ENCODE measurements around the gene GCGR.

Gene GCGR

GRCh38 chr17:81802856-81803643 is 900 bp upstream of the GCGR start:
- no peak for DNase-seq (ENCODE audit: low read depth)
- TF ChIP-seq CTCF (IDR thresholded peaks at IDR 0.05; ENCODE audit: insufficient read depth, low read depth, low read length, missing control alignments), result no peak
- no peak overlapping the region for H3K4me3 ChIP-seq (ENCODE audit: low read depth, low read length)

- no peak for DNase-seq (ENCODE audit: low read depth)
- H3K4me3 ChIP-seq (ENCODE audit: low read depth, low read length), result no peak overlapping the region
- no peak for TF ChIP-seq CTCF (IDR thresholded peaks at IDR 0.05; ENCODE audit: insufficient read depth, low read depth, low read length, missing control alignments)
These were observed 829 bp downstream of the GCGR start for GRCh38 chr17:81804559-81805399.

GRCh38 chr17:81805707-81806460 is 1.9 kb downstream of the GCGR start:
- no peak for TF ChIP-seq CTCF (IDR thresholded peaks at IDR 0.05; ENCODE audit: insufficient read depth, low read depth, low read length, missing control alignments)
- no peak overlapping the region for H3K4me3 ChIP-seq (ENCODE audit: low read depth, low read length)
- DNase-seq (ENCODE audit: low read depth), result no peak

GRCh38 chr17:81806461-81807209 is 2.7 kb downstream of the GCGR start:
- TF ChIP-seq CTCF (IDR thresholded peaks at IDR 0.05; ENCODE audit: insufficient read depth, low read depth, low read length, missing control alignments), result no peak
- no peak overlapping the region for H3K4me3 ChIP-seq (ENCODE audit: low read depth, low read length)
- no peak for DNase-seq (ENCODE audit: low read depth)

GRCh38 chr17:81807210-81807719 is 3.3 kb downstream of the GCGR start:
- TF ChIP-seq CTCF (IDR thresholded peaks at IDR 0.05; ENCODE audit: insufficient read depth, low read depth, low read length, missing control alignments), result no peak
- no peak overlapping the region for H3K4me3 ChIP-seq (ENCODE audit: low read depth, low read length)
- DNase-seq (ENCODE audit: low read depth), result no peak

- DNase-seq (ENCODE audit: low read depth), result no peak
- H3K4me3 ChIP-seq (ENCODE audit: low read depth, low read length), result no peak overlapping the region
- TF ChIP-seq CTCF (IDR thresholded peaks at IDR 0.05; ENCODE audit: insufficient read depth, low read depth, low read length, missing control alignments), result no peak
These were observed 3.9 kb downstream of the GCGR start for GRCh38 chr17:81807839-81808238.
